DND-41 (cell line): ENCODE data around the gene PLAGL2.
"Not testable (repeated sequence)": the region's sequence is repeated elsewhere in the genome, so short reads cannot be mapped to it uniquely, and the experiment has no call there.

Experiments
- ATAC-seq: fragments of 200-7000 bp; cut with Tn5 transposase; 3 replicates; pipeline ENCODE4 v1.9.1; 2021; ENCODE audit warnings: low read depth; ENCODE audit not compliant: insufficient read depth
- DNase-seq: peaks from one replicate; pipeline ENCODE4 v3.0.0-alpha.2; 2020
- H2AFZ ChIP-seq: 2 replicates; pipeline ENCODE4 v1.6.0; 2012; ENCODE audit warnings: low read depth, low read length
- H3K27ac ChIP-seq: 2 replicates; pipeline ENCODE4 v1.5.1; 2012; ENCODE audit warnings: low read length, inconsistent platforms
- H3K27me3 ChIP-seq: fragments of 200-600 bp; sonication (generic); 2 replicates; pipeline ENCODE4 v1.6.0; 2012; ENCODE audit warnings: low read length, mild to moderate bottlenecking, inconsistent platforms; ENCODE audit not compliant: insufficient read depth, poor library complexity
- H3K36me3 ChIP-seq: 2 replicates; pipeline ENCODE4 v1.5.1; 2012; ENCODE audit warnings: low read length, inconsistent platforms; ENCODE audit not compliant: insufficient read depth
- H3K4me1 ChIP-seq: 2 replicates; pipeline ENCODE4 v1.5.1; 2012; ENCODE audit warnings: mild to moderate bottlenecking, low read length; ENCODE audit not compliant: insufficient read depth
- H3K4me2 ChIP-seq: 2 replicates; pipeline ENCODE4 v1.6.0; 2012; ENCODE audit warnings: mild to moderate bottlenecking, moderate library complexity, low read length, inconsistent platforms; ENCODE audit not compliant: insufficient read depth
- H3K4me3 ChIP-seq, 2 experiments: fragments of 200-600 bp in 1 of 2; shearing (Covaris generic) in 1 of 2; 2 replicates each; pipeline ENCODE4 v1.5.1; 2012 to 2016; ENCODE audit warnings: inconsistent platforms in 2 of 2, low read length in 2 of 2, mild to moderate bottlenecking in 2 of 2, low read depth in 1 of 2, moderate library complexity in 1 of 2
- H3K79me2 ChIP-seq: 2 replicates; pipeline ENCODE4 v1.6.0; 2012; ENCODE audit warnings: low read length, inconsistent platforms; ENCODE audit not compliant: insufficient read depth
- H3K9ac ChIP-seq: 2 replicates; pipeline ENCODE4 v1.6.0; 2012; ENCODE audit warnings: low read depth, mild to moderate bottlenecking, inconsistent platforms, low read length, moderate library complexity
- H3K9me3 ChIP-seq: 2 replicates; pipeline ENCODE4 v1.5.1; 2012; ENCODE audit warnings: low read length, moderate library complexity, mild to moderate bottlenecking, inconsistent platforms; ENCODE audit not compliant: insufficient read depth, severe bottlenecking
- H4K20me1 ChIP-seq: 2 replicates; pipeline ENCODE4 v1.6.0; 2012; ENCODE audit warnings: low read length; ENCODE audit not compliant: insufficient read depth
- CTCF ChIP-seq: IDR thresholded peaks from 2 replicates; pipeline ENCODE4 v1.5.1; 2012; ENCODE audit warnings: borderline replicate concordance, low read length, moderate library complexity, mild to moderate bottlenecking; ENCODE audit not compliant: poor library complexity, severe bottlenecking; ENCODE audit errors: extremely low read depth
- EZH2 ChIP-seq: IDR thresholded peaks from 3 replicates; pipeline ENCODE4 v1.6.1; 2012; ENCODE audit warnings: borderline replicate concordance, low read depth, mild to moderate bottlenecking, moderate library complexity, low read length, inconsistent platforms; ENCODE audit not compliant: severe bottlenecking

Gene PLAGL2

GRCh38 chr20:32193996-32194395 is 13.5 kb downstream of the PLAGL2 start:
- no peak overlapping the region for H2AFZ ChIP-seq
- peaks cover 63% of the 10 kb centered on the region for H3K36me3 ChIP-seq
- H3K9me3 ChIP-seq, result no peaks in the 10 kb centered on the region
- no peak for DNase-seq
- peaks cover 18% of the 10 kb centered on the region for H3K4me1 ChIP-seq
- no peak for ATAC-seq
- H3K27ac ChIP-seq, result no peak overlapping the region
- H4K20me1 ChIP-seq, result peaks cover 48% of the 10 kb centered on the region
- no peak overlapping the region for H3K9ac ChIP-seq
- H3K27me3 ChIP-seq, result no peaks in the 10 kb centered on the region
- TF ChIP-seq EZH2 (no peak), CTCF (no peak)
- H3K4me3 ChIP-seq, result no peak overlapping the region
- peaks cover 30% of the 10 kb centered on the region for H3K79me2 ChIP-seq
- no peak overlapping the region for H3K4me2 ChIP-seq

GRCh38 chr20:32193336-32193735 is 14.2 kb downstream of the PLAGL2 start:
- Histone ChIP-seq H4K20me1 (peaks cover 44% of the 10 kb centered on the region), H3K4me1 (peaks cover 25% of the 10 kb centered on the region), H3K36me3 (peaks cover 56% of the 10 kb centered on the region), H3K79me2 (peaks cover 24% of the 10 kb centered on the region)
- not testable (repeated sequence) for H3K9ac ChIP-seq, ATAC-seq, H3K4me2 ChIP-seq, DNase-seq, H3K4me3 ChIP-seq, H3K9me3 ChIP-seq, H2AFZ ChIP-seq, H3K27ac ChIP-seq, H3K27me3 ChIP-seq

GRCh38 chr20:32192698-32193097 is 14.8 kb downstream of the PLAGL2 start:
- ATAC-seq, result no peak
- Histone ChIP-seq H3K4me3 (no peak overlapping the region), H3K9ac (no peak overlapping the region), H3K4me1 (peaks cover 26% of the 10 kb centered on the region), H3K79me2 (peaks cover 17% of the 10 kb centered on the region), H4K20me1 (peaks cover 40% of the 10 kb centered on the region), H3K9me3 (no peaks in the 10 kb centered on the region), H3K27ac (no peak overlapping the region), H3K4me2 (no peak overlapping the region), H2AFZ (no peak overlapping the region), H3K27me3 (no peaks in the 10 kb centered on the region), H3K36me3 (peaks cover 50% of the 10 kb centered on the region)
- TF ChIP-seq CTCF, result no peak
- no peak for TF ChIP-seq EZH2
- no peak for DNase-seq

- TF ChIP-seq EZH2 (no peak), CTCF (no peak)
- Histone ChIP-seq H3K9ac (no peak overlapping the region), H3K4me3 (no peak overlapping the region), H3K79me2 (peaks cover 10% of the 10 kb centered on the region), H3K4me2 (no peak overlapping the region), H3K36me3 (peaks cover 41% of the 10 kb centered on the region), H4K20me1 (peaks cover 32% of the 10 kb centered on the region), H3K9me3 (no peaks in the 10 kb centered on the region), H3K27ac (no peak overlapping the region), H3K4me1 (peaks cover 26% of the 10 kb centered on the region), H3K27me3 (no peaks in the 10 kb centered on the region), H2AFZ (no peak overlapping the region)
- ATAC-seq (no peak), DNase-seq (no peak)
Observed at GRCh38 chr20:32191873-32192272, 15.7 kb downstream of the PLAGL2 start.
